GM06990 (cell line): Measurements from ENCODE around the gene SERPINH1.

Experiments used
- DNase-seq: peaks from one replicate; pipeline ENCODE4 v3.0.0-alpha.2; 2011; ENCODE audit not compliant: insufficient read length; ENCODE audit errors: extremely low read depth
- H3K27me3 ChIP-seq: replicated peaks from 2 replicates; pipeline ENCODE4 v1.6.0; 2011; ENCODE audit warnings: low read length; ENCODE audit not compliant: control insufficient read depth, insufficient read depth
- H3K36me3 ChIP-seq: 2 replicates; pipeline ENCODE4 v1.5.1; 2011; ENCODE audit warnings: low read length; ENCODE audit not compliant: control insufficient read depth, insufficient read depth
- H3K4me3 ChIP-seq: replicated peaks from 2 replicates; pipeline ENCODE4 v1.5.1; 2011; ENCODE audit warnings: low read depth, mild to moderate bottlenecking, control low read depth, low read length
- TF ChIP-seq, protein P1 (sequence below): IDR thresholded peaks from 2 replicates; pipeline ENCODE4 v1.5.1; 2011; ENCODE audit warnings: low read length, control low read depth, mild to moderate bottlenecking, inconsistent platforms; ENCODE audit not compliant: insufficient read depth, poor library complexity, severe bottlenecking

The SERPINH1 gene

DNA sequence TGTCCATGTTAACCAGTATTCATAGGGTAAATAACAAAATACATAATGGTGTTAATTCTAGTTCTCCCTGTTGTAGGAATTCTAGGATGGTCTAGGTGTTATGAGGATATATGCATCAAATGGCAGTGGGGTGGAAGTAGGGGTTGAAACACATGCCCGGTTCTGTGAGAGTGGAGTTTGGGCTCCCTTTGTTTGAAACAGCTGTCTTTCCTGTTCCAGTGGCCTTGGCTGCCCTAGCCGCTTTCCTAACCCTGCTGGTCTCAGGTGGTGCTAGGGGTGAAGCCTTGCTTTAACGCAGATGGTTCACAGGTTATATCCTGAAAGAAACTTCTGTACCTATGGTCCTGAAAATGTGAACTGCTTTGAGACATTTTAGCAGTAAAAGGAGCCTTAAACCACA lies 38.3 kb downstream of the SERPINH1 start:
- Histone ChIP-seq H3K4me3 (no peak overlapping the region), H3K36me3 (no peaks in the 10 kb centered on the region), H3K27me3 (no peaks in the 10 kb centered on the region; the same call in none of the 2 replicates)
- DNase-seq, result no peak
- TF ChIP-seq, protein P1, sequence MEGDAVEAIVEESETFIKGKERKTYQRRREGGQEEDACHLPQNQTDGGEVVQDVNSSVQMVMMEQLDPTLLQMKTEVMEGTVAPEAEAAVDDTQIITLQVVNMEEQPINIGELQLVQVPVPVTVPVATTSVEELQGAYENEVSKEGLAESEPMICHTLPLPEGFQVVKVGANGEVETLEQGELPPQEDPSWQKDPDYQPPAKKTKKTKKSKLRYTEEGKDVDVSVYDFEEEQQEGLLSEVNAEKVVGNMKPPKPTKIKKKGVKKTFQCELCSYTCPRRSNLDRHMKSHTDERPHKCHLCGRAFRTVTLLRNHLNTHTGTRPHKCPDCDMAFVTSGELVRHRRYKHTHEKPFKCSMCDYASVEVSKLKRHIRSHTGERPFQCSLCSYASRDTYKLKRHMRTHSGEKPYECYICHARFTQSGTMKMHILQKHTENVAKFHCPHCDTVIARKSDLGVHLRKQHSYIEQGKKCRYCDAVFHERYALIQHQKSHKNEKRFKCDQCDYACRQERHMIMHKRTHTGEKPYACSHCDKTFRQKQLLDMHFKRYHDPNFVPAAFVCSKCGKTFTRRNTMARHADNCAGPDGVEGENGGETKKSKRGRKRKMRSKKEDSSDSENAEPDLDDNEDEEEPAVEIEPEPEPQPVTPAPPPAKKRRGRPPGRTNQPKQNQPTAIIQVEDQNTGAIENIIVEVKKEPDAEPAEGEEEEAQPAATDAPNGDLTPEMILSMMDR, result no peak

DNA sequence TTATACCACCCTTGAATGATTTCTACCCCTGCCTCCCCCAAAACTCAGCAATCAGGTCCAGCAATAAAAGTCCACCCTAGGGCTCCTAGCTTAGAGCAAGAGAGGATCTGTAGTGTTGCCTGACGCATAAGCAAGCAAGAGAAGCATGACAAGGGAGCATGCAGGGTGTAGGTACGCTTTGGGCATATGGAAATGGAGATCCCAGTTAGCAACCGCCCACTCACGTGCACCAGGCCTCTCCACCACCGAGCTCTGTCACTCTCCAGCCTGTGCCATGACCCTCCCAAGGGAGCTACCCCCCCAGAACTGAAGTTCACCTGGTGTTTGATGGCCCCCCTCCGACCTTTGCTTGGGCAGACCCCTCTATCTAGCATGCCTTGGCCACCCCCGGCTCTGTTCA lies 39.4 kb downstream of the SERPINH1 start:
- Histone ChIP-seq H3K27me3 (peaks cover 1% of the 10 kb centered on the region), H3K36me3 (no peaks in the 10 kb centered on the region), H3K4me3 (no peak overlapping the region)
- DNase-seq, result no peak
- TF ChIP-seq, protein P1, result no peak

DNA sequence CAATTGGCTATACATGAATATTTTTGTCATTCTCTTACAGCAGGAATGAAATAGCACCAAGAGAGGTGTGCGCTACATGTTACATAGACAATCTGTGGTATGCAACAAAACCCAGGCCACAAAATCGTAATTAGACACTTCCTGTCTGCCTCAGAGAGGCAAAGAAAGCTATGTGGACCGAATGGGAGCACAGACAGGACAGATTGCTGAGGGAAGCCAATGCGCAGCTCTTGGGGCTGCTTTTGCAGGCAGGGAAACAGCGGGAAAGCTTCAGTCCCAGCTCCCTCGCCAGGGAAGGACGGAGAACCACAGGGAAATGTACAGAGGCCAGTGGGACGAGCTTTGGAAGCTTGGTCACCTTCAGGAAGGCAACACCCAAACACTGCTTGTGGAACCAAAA lies 40.9 kb downstream of the SERPINH1 start:
- no peaks in the 10 kb centered on the region for H3K36me3 ChIP-seq
- no peak overlapping the region for H3K4me3 ChIP-seq

DNA sequence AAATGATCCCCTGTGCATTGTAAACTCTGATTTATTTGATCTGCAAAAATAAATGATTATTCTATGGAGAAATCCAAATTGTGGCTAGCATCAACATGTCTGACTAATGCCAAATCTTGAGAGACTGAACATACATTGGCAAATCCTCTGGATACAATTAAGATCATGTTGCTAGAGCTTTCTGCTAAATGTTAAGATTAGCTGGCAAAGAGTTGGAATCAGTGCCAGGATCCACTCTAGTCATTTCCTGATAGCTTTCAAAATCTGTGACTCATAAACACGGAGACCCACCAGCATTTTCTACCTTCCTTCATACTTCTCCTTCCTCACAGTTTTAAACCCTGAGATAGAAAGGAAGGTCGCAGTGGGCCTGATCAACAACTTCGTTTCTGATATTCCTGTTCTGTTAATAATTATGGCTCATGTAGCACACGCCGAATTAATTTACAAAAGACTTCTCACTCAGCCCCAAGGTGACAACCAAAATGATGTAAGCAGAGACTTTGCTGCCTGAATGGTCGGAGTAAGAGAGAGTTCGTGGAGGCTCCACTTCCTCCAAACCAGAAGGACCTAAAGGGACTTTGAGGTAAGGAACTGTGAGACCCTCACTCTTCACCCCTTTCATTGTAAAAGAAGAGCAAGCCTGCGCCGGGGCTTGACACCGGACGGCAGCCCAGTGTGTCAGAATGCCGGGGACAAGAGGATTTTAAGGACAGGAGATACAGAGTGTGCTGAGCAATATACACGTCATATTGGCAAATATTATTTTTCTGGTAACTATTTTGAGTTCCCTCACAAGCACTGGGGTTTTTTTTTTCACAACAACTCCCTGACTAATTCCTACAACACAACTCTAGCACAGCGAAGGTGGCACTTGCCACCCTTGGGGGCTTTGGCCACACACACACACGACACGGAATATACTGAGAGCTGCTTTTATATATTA lies 42.0 kb downstream of the SERPINH1 start:
- Histone ChIP-seq H3K36me3 (no peaks in the 10 kb centered on the region), H3K27me3 (peaks cover 3% of the 10 kb centered on the region), H3K4me3 (no peak overlapping the region)
- TF ChIP-seq, protein P1, result no peak
- no peak for DNase-seq

More for the DNA sequence above, 40.9 kb downstream of the SERPINH1 start:
- peaks cover 1% of the 10 kb centered on the region for H3K27me3 ChIP-seq
- TF ChIP-seq, protein P1, result no peak
- no peak for DNase-seq

DNA sequence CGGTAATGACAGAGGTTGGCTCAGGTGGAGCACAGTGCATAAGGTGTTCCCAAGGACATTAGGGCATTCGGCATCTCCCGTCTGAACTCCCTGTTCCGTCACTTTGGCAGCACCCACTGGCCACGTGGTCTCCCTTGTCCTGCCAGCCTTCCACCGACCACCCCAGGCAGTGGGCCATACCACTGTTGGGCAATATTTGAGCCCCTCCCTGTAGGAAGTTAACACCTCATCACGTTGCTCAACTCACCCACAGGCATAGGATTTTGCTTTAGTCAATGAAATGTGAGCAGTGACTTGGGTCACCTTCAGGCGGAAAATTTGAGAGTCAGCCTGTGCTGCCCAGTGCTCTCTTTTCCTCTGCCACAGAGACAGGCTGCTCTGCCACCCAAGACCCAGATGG lies 44.0 kb downstream of the SERPINH1 start:
- H3K4me3 ChIP-seq, result no peak overlapping the region
- no peak for DNase-seq
- H3K27me3 ChIP-seq, result peaks cover 3% of the 10 kb centered on the region; the same call in 1 of the 2 replicates
- no peaks in the 10 kb centered on the region for H3K36me3 ChIP-seq
- TF ChIP-seq, protein P1, result no peak
